Kidney epithelial cell (primary cell): ENCODE measurements around the gene CDH13. TPM values are rescaled to one million over a fixed set of nuclear protein-coding genes. Genes with fewer than 3 reads are reported as not detected.

Source experiments
- DNase-seq: peaks from one replicate; pipeline ENCODE4 v3.0.0-alpha.2; 2010; ENCODE audit warnings: low read depth
- H3K27me3 ChIP-seq: 2 replicates; pipeline ENCODE4 v1.6.0; 2011; ENCODE audit warnings: low read length; ENCODE audit not compliant: control insufficient read depth, insufficient read depth
- H3K36me3 ChIP-seq: 2 replicates; pipeline ENCODE4 v1.5.1; 2011; ENCODE audit warnings: low read length; ENCODE audit not compliant: control insufficient read depth, insufficient read depth
- H3K4me3 ChIP-seq: 2 replicates; pipeline ENCODE4 v1.5.1; 2011; ENCODE audit warnings: low read depth, mild to moderate bottlenecking, control low read depth, low read length
- total RNA-seq: library from RNA; depleted of rRNA; stranded (reverse); fragments of >200 nt; gene quantifications from 2 replicates; pipeline ENCODE4 v1.2.3, GENCODE V29; 2015
- TF ChIP-seq, protein P1 (sequence below): IDR thresholded peaks from 2 replicates; pipeline ENCODE4 v1.5.1; 2011; ENCODE audit warnings: mild to moderate bottlenecking, moderate library complexity, low read length, control low read depth, inconsistent platforms; ENCODE audit not compliant: insufficient read depth, poor library complexity, severe bottlenecking

Gene CDH13
- total RNA-seq, 1 donor from 2014 or later: 32.8 TPM

DNA sequence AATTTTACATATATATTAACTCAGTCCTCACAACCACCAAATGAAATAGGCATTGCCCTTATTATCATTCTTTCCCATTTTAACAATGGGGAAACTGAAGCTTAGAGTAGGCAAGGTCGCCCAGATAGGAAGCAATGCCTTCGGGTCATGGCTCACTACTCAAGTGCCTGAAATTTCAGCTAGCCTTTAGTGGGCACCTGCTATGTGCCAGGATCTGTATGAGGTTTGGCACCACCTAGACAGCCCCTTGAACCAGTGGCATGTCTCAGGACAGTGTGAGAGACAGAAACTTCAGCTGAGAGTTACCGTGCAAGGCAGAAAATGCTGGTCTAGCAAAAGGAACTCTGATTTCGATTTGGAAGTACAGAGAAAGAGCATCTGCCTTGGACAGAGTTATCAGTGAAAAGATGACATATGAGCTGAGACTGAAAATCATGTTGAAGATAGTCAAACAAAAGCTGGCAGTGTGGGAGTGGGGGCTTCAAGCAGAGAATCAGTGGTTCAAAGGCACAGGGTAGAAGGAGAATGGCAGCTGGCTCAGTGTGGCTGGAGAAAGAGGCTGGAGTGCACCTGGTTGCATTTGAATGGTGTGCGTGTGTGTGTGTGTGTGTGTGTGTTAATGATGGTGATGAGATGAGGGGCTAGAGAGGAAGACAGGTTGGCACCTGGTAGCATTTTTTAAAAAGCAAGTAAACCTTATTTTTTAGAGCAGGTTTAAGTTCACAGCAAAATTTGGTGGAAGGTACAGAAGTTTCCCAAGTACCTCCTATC is 29.1 kb downstream of the CDH13 start:
- no peak for DNase-seq
- TF ChIP-seq, protein P1, sequence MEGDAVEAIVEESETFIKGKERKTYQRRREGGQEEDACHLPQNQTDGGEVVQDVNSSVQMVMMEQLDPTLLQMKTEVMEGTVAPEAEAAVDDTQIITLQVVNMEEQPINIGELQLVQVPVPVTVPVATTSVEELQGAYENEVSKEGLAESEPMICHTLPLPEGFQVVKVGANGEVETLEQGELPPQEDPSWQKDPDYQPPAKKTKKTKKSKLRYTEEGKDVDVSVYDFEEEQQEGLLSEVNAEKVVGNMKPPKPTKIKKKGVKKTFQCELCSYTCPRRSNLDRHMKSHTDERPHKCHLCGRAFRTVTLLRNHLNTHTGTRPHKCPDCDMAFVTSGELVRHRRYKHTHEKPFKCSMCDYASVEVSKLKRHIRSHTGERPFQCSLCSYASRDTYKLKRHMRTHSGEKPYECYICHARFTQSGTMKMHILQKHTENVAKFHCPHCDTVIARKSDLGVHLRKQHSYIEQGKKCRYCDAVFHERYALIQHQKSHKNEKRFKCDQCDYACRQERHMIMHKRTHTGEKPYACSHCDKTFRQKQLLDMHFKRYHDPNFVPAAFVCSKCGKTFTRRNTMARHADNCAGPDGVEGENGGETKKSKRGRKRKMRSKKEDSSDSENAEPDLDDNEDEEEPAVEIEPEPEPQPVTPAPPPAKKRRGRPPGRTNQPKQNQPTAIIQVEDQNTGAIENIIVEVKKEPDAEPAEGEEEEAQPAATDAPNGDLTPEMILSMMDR: no peak
- H3K36me3 ChIP-seq: no peaks in the 10 kb centered on the region
- H3K4me3 ChIP-seq: no peak overlapping the region
- no peaks in the 10 kb centered on the region for H3K27me3 ChIP-seq

DNA sequence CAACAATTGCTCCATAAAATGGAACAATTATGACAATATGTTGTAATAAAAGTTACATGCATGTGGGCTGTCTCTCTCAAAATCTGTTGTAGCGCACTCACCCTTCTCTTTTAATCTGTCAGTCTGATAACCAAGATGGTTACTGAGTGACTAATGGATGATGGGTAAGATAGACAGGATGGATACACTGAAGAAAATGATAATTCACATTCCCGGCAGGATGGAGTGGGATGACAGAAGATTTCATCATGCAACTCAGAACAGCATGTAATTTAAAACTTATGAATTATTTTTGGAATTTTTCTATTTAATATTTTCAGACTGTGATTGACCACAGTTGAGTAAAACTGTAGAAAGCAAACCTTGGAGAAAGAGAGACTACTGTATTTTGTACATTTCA is 30.5 kb downstream of the CDH13 start:
- H3K36me3 ChIP-seq: no peaks in the 10 kb centered on the region
- DNase-seq: no peak
- no peaks in the 10 kb centered on the region for H3K27me3 ChIP-seq
- TF ChIP-seq, protein P1: no peak
- H3K4me3 ChIP-seq: no peak overlapping the region

DNA sequence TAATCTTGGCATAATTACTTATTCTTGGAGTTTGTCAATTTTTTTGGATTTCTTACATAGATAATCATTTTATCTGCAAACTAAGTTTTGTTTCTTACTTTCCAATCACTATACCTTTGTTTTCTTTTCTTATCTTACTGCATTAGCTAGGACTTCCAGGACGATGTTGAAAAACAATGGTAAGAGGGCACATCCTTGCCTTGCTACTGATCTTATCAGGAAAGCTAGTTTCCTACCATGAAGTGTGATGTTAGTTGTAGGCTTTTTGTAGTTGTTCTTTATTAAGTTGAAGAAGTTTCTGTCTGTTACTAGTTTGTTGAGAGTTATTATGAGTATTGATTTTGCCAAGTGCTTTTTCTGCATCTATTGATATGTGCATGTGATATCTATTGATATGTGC is 31.0 kb downstream of the CDH13 start:
- H3K4me3 ChIP-seq: no peak overlapping the region
- no peaks in the 10 kb centered on the region for H3K36me3 ChIP-seq
- TF ChIP-seq, protein P1: no peak
- no peaks in the 10 kb centered on the region for H3K27me3 ChIP-seq
- DNase-seq: no peak

DNA sequence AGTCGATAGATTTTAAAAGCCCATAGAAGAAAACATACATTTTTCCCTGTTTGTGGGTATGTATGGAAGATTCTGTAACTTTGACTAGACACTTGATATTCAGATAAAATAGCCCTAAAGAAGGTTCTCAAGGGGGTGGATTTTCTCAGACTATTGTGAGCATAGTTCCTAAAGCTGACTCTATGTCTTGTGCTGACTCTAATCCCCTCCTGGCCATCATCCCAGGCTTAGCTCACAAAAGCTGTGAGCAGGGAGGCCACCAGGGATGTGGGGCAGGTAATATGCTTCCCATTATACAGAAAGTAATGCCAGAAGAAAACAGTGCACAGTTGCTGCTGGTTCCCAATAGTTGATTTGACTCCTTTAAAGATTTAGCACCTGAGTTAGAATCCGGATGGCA is 32.0 kb downstream of the CDH13 start:
- H3K4me3 ChIP-seq: no peak overlapping the region
- no peak for DNase-seq
- TF ChIP-seq, protein P1: no peak
- no peaks in the 10 kb centered on the region for H3K36me3 ChIP-seq
- no peaks in the 10 kb centered on the region for H3K27me3 ChIP-seq

DNA sequence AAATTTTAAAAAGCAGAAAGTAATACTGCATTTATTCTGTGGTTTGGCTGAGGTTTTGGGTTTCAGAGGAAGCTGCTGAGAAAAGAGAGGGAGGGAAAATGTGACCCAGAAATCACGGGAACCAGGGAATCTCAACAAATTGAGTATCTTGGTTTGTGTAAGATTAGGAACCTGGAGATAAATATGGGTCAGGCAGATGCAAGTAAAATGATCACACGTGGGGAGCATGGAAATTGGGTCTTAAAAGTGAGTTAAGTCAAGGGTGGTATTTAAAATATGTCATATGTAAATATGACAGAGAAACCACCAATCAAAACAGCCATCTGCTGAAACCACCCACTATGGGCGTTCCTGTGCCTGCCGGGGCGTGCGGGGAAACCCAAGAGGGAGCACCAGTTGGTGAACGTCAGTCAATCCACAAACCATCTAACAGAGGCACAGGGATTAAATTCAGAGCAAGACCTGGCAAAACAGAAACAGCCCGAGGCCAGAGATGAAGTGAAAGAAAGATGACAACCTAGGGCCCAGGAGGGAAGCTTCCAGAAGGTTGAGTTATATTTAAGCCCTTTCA is 33.4 kb downstream of the CDH13 start:
- H3K27me3 ChIP-seq: no peaks in the 10 kb centered on the region
- no peak for DNase-seq
- TF ChIP-seq, protein P1: no peak
- no peak overlapping the region for H3K4me3 ChIP-seq
- H3K36me3 ChIP-seq: no peaks in the 10 kb centered on the region

DNA sequence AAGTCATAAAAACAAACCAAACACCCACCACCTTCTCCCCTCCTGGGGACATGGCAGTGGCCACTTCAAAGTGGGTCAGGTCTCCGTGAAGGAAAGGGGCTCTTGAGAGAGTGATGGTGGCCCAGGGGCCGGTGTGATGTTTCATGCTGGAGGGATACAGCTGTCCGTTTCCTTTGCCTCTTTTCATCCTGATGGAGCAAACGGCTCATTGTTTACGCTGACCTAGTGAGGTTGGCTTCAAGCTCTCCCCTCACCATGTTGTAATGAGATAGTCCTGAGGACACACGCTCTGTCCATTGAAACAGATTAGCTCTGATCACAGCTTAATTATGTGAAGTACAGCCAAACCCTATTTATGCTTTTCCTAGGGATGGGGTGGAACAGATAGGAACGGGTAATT is 34.2 kb downstream of the CDH13 start:
- Histone ChIP-seq H3K4me3 (no peak overlapping the region), H3K27me3 (no peaks in the 10 kb centered on the region), H3K36me3 (no peaks in the 10 kb centered on the region)
- DNase-seq: no peak
- TF ChIP-seq, protein P1: no peak
